ENCODE measurements around the gene ERG28. TPM values are rescaled to one million over a fixed set of nuclear protein-coding genes. Genes with fewer than 3 reads are reported as not detected.
"Not testable (repeated sequence)": the region's sequence is repeated elsewhere in the genome, so short reads cannot be mapped to it uniquely, and the experiment has no call there.

The ERG28 gene
- polyA plus RNA-seq, 1 donor = 10.4 TPM

- no peak for DNase-seq (ENCODE audit: low read depth)
Observed at GRCh38 chr14:75626396-75626795, 34.3 kb downstream of the ERG28 start.

- DNase-seq (ENCODE audit: low read depth) = no peak
Observed at GRCh38 chr14:75625034-75625433, 35.6 kb downstream of the ERG28 start.

GRCh38 chr14:75619548-75619947, 41.1 kb downstream of the ERG28 start:
- no peak for DNase-seq (ENCODE audit: low read depth)

GRCh38 chr14:75615200-75615599, 45.5 kb downstream of the ERG28 start:
- no peak for DNase-seq (ENCODE audit: low read depth)

- DNase-seq (ENCODE audit: low read depth) = no peak
Observed at GRCh38 chr14:75614179-75614578, 46.5 kb downstream of the ERG28 start.

- DNase-seq (ENCODE audit: low read depth) = no peak
Observed at GRCh38 chr14:75612157-75612556, 48.5 kb downstream of the ERG28 start.

- DNase-seq (ENCODE audit: low read depth) = no peak
Observed at GRCh38 chr14:75610834-75611233, 49.8 kb downstream of the ERG28 start.

- DNase-seq (ENCODE audit: low read depth) = no peak
Observed at GRCh38 chr14:75609606-75610475, 50.8 kb downstream of the ERG28 start.

- no peak for DNase-seq (ENCODE audit: low read depth)
Observed at GRCh38 chr14:75609116-75609515, 51.6 kb downstream of the ERG28 start.

GRCh38 chr14:75607842-75608640, 52.6 kb downstream of the ERG28 start:
- DNase-seq (ENCODE audit: low read depth) = no peak

GRCh38 chr14:75607044-75607443, 53.6 kb downstream of the ERG28 start:
- DNase-seq (ENCODE audit: low read depth) = no peak

- DNase-seq (ENCODE audit: low read depth) = no peak
Observed at GRCh38 chr14:75605916-75606315, 54.8 kb downstream of the ERG28 start.

GRCh38 chr14:75604979-75605851, 55.5 kb downstream of the ERG28 start:
- DNase-seq (ENCODE audit: low read depth) = no peak

GRCh38 chr14:75602503-75602902, 58.2 kb downstream of the ERG28 start:
- no peak for DNase-seq (ENCODE audit: low read depth)

- DNase-seq (ENCODE audit: low read depth) = not testable (repeated sequence)
Observed at GRCh38 chr14:75601061-75601460, 59.6 kb downstream of the ERG28 start.

- DNase-seq (ENCODE audit: low read depth) = not testable (repeated sequence)
Observed at GRCh38 chr14:75600100-75600499, 60.6 kb downstream of the ERG28 start.

Other genes starting within 250 kb of the ERG28 start
- 45.3 TPM for gene JDP2, start 232.9 kb downstream of the ERG28 start, polyA plus RNA-seq (ENCODE audit: insufficient read length)
- 0.56 TPM for gene BATF, start 138.4 kb downstream of the ERG28 start, polyA plus RNA-seq (ENCODE audit: insufficient read length)
- gene FLVCR2, start 82.3 kb downstream of the ERG28 start, polyA plus RNA-seq (ENCODE audit: insufficient read length) = 11.2 TPM
- 17.7 TPM for gene TTLL5, start 370 bp upstream of the ERG28 start, polyA plus RNA-seq (ENCODE audit: insufficient read length)